ENCODE results near the gene SGF29.

DNA sequence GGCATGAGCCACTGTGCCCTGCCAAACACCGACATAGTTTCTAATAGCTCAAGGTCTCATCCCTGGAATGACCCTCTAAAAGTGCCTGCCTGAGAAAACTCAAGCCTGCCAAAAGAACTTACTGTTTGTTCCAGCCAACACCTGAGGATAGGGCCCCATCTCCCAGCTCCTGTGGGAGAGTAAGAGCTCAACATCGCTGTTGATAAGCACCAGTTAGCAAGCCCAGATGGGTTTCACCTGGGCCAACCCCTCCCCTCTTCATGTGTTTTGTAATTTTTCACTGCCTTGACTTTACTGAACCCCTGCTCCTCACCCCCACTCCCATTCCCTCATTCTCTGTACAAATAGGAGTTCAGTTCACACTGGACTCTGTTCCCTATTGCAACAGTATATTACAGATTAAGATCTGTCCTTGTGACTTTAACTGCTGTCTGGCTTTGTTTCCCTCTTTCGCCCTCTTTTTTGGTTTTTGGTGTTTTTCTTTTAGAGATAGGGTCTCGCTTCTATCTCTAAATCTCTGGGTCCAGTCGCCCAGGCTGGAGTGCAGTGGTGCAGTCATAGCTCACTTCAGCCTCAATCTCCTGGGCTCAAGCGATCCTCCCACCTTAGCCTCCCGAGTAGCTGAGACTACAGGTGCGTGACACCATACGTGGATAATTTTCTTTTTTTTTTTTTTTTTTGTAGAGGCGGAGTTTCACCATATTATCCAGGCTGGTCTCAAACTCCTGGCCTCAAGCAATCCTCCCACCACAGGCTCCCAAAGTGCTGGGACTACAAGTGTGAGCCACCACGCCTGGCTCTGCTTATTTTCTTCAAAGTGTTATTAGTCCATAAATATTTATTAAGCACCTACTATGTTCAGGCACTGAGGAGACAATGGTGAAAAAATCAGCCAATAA is 27.3 kb upstream of the SGF29 start:
- TF ChIP-seq POLR2AphosphoS5 (IDR thresholded peaks at IDR 0.05; ENCODE audit: low read depth, low read length) (no peak), TAF1 (IDR thresholded peaks at IDR 0.05; ENCODE audit: borderline replicate concordance, insufficient read depth, low read length) (no peak), SIN3A (IDR thresholded peaks at IDR 0.05; ENCODE audit: borderline replicate concordance, insufficient read depth, low read length) (no peak), FOXP2 (optimal IDR thresholded peaks at IDR 0.05; ENCODE audit: borderline replicate concordance, extremely low read depth, extremely low read length, insufficient read depth) (no peak)
- TF ChIP-seq, protein P1, sequence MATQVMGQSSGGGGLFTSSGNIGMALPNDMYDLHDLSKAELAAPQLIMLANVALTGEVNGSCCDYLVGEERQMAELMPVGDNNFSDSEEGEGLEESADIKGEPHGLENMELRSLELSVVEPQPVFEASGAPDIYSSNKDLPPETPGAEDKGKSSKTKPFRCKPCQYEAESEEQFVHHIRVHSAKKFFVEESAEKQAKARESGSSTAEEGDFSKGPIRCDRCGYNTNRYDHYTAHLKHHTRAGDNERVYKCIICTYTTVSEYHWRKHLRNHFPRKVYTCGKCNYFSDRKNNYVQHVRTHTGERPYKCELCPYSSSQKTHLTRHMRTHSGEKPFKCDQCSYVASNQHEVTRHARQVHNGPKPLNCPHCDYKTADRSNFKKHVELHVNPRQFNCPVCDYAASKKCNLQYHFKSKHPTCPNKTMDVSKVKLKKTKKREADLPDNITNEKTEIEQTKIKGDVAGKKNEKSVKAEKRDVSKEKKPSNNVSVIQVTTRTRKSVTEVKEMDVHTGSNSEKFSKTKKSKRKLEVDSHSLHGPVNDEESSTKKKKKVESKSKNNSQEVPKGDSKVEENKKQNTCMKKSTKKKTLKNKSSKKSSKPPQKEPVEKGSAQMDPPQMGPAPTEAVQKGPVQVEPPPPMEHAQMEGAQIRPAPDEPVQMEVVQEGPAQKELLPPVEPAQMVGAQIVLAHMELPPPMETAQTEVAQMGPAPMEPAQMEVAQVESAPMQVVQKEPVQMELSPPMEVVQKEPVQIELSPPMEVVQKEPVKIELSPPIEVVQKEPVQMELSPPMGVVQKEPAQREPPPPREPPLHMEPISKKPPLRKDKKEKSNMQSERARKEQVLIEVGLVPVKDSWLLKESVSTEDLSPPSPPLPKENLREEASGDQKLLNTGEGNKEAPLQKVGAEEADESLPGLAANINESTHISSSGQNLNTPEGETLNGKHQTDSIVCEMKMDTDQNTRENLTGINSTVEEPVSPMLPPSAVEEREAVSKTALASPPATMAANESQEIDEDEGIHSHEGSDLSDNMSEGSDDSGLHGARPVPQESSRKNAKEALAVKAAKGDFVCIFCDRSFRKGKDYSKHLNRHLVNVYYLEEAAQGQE (IDR thresholded peaks at IDR 0.05; ENCODE audit: insufficient read depth in 1 of 2, low read depth in 2 of 2, low read length in 2 of 2), result no peak
